ENCODE measurements around the gene EEFSEC. TPM values are rescaled to one million over a fixed set of nuclear protein-coding genes. Genes with fewer than 3 reads are reported as not detected.

EEFSEC gene
- total and polyA plus RNA-seq, 2 experiments from 2014 or later: 4.9 to 18.7 TPM

DNA sequence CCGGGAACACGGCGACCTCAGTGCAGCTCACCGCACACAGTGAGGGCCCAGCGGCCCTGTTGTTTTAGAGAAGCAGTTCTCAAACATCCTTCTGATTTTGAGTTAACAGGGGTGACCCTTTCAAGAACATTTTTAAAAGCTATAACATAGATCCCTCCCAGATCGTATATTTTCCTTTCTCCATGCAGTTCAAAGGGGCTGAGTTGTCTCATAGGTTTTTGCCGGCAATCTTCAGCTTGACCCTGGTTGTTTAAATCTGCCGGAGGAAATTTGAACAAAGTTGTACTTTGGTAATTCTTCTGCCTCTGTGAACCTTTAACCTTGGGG lies 14.3 kb downstream of the EEFSEC start:
- in situ Hi-C loops (cut with MboI): no loop called here
- H3K9ac ChIP-seq: no peak overlapping the region
- H3K27me3 ChIP-seq (replicated peaks; ENCODE audit: insufficient read depth): no peaks in the 10 kb centered on the region
- H3K79me2 ChIP-seq (ENCODE audit: insufficient read depth): no peaks in the 10 kb centered on the region; the same call in 1 of the 2 replicates
- no peak overlapping the region for H2AFZ ChIP-seq
- H3K4me3 ChIP-seq: no peak overlapping the region
- no peaks in the 10 kb centered on the region for H3K36me3 ChIP-seq (ENCODE audit: low read depth)
- DNase-seq: no peak
- H3K9me2 ChIP-seq (ENCODE audit: insufficient read depth): no peaks in the 10 kb centered on the region
- TF ChIP-seq EZH2phosphoT487 (IDR thresholded peaks at IDR 0.05; ENCODE audit: insufficient read depth, low read depth) (no peak), EZH2 (IDR thresholded peaks at IDR 0.05; ENCODE audit: insufficient read depth, poor library complexity, severe bottlenecking) (no peak)
- no peak overlapping the region for H3K27ac ChIP-seq
- H3K4me1 ChIP-seq (ENCODE audit: insufficient read depth): no peaks in the 10 kb centered on the region
- no peak overlapping the region for H3K4me2 ChIP-seq (ENCODE audit: unreplicated experiment)
- WGBS, 2 experiments (ENCODE audit: low coverage in 1 of 2, low lambda C conversion rate in 2 of 2, missing lambda C conversion rate in 2 of 2): 94 to 95% methylated on average over 8 of the region's 8 CpGs
- no peaks in the 10 kb centered on the region for H3F3A ChIP-seq (ENCODE audit: insufficient read depth)
- H4K20me1 ChIP-seq (ENCODE audit: insufficient read depth): no peaks in the 10 kb centered on the region
- H3K9me3 ChIP-seq (ENCODE audit: low read depth): no peaks in the 10 kb centered on the region

DNA sequence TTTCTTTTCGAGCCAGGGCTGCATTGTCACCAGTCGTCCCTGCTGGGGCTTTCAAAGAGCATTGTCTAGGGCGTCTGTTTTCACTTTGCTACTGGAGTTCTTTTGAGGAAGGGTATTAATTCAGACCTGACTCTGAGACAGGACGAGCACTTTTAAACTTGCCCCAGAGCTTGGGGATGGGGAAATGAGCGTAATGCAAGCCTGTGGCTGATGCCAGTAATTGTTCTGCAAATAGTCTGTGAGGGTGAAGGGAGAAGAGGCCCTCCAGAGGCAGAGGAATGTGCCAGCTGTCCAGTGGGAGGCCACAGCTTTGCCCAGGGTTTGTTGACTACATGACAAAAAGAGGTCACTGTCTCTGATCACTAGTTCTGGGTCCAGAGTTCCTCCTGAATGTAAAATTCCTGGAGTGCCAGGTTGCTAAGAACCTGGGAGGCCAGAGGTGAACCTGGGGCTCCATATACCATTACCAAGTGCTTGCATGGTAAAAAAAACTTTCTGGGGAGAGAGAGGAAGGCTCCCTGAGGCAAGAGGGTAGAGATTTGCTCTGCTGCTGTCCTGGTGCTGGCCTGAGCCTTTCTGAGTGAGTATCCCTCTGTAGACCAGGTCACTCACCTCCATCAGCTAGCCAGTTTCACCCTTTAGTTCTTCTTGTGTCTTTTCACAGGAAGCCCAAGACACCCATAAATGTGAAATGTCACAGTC lies 14.8 kb downstream of the EEFSEC start:
- TF ChIP-seq EZH2 (IDR thresholded peaks at IDR 0.05; ENCODE audit: insufficient read depth, poor library complexity, severe bottlenecking) (no peak), EZH2phosphoT487 (IDR thresholded peaks at IDR 0.05; ENCODE audit: insufficient read depth, low read depth) (no peak)
- no peaks in the 10 kb centered on the region for H3K36me3 ChIP-seq (ENCODE audit: low read depth)
- H3K27ac ChIP-seq: no peak overlapping the region
- no peaks in the 10 kb centered on the region for H3K9me3 ChIP-seq (ENCODE audit: low read depth)
- H3K27me3 ChIP-seq (replicated peaks; ENCODE audit: insufficient read depth): no peaks in the 10 kb centered on the region
- no peaks in the 10 kb centered on the region; the same call in 1 of the 2 replicates for H3K79me2 ChIP-seq (ENCODE audit: insufficient read depth)
- H3F3A ChIP-seq (ENCODE audit: insufficient read depth): no peaks in the 10 kb centered on the region
- in situ Hi-C loops (cut with MboI): no loop called here
- no peak overlapping the region for H3K4me2 ChIP-seq (ENCODE audit: unreplicated experiment)
- no peak for DNase-seq
- WGBS, 2 experiments (ENCODE audit: low coverage in 1 of 2, low lambda C conversion rate in 2 of 2, missing lambda C conversion rate in 2 of 2): 74 to 77% methylated on average over 5 of the region's 5 CpGs
- H2AFZ ChIP-seq: no peak overlapping the region
- H3K9me2 ChIP-seq (ENCODE audit: insufficient read depth): no peaks in the 10 kb centered on the region
- no peak overlapping the region for H3K4me3 ChIP-seq
- H4K20me1 ChIP-seq (ENCODE audit: insufficient read depth): no peaks in the 10 kb centered on the region
- no peak overlapping the region for H3K9ac ChIP-seq
- H3K4me1 ChIP-seq (ENCODE audit: insufficient read depth): no peaks in the 10 kb centered on the region

DNA sequence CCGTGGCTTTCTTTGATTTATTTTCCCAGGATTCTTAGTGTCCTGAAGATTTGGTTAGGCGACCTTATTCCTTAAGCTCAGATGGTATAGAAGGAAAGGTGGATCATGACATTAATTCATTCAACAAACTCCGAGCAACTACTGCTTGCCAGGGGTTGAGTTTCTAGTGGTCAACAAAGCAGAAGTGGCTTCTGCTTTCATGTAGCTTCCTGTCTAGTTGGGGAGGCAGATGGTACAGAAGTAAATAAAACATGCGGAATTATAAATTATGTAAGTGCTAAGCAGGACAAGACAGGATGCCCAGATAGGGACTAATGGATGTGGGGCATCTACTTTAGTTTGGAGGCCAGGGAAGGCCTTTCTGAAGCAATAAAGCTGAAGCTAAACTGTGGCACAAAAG lies 15.6 kb downstream of the EEFSEC start:
- in situ Hi-C loops (cut with MboI): no loop called here
- Histone ChIP-seq H3K79me2 (ENCODE audit: insufficient read depth) (no peaks in the 10 kb centered on the region; the same call in 1 of the 2 replicates), H3K4me2 (ENCODE audit: unreplicated experiment) (no peak overlapping the region), H3K36me3 (ENCODE audit: low read depth) (no peaks in the 10 kb centered on the region), H3K4me1 (ENCODE audit: insufficient read depth) (no peaks in the 10 kb centered on the region), H3K9ac (no peak overlapping the region), H2AFZ (no peak overlapping the region), H4K20me1 (ENCODE audit: insufficient read depth) (no peaks in the 10 kb centered on the region), H3F3A (ENCODE audit: insufficient read depth) (no peaks in the 10 kb centered on the region), H3K27me3 (replicated peaks; ENCODE audit: insufficient read depth) (no peaks in the 10 kb centered on the region), H3K9me2 (ENCODE audit: insufficient read depth) (no peaks in the 10 kb centered on the region), H3K9me3 (ENCODE audit: low read depth) (no peaks in the 10 kb centered on the region), H3K4me3 (no peak overlapping the region), H3K27ac (no peak overlapping the region)
- WGBS, 2 experiments (ENCODE audit: low coverage in 1 of 2, low lambda C conversion rate in 2 of 2, missing lambda C conversion rate in 2 of 2): 83 to 85% methylated on average over 4 of the region's 4 CpGs
- TF ChIP-seq EZH2phosphoT487 (IDR thresholded peaks at IDR 0.05; ENCODE audit: insufficient read depth, low read depth) (no peak), EZH2 (IDR thresholded peaks at IDR 0.05; ENCODE audit: insufficient read depth, poor library complexity, severe bottlenecking) (no peak)
- no peak for DNase-seq

GRCh38 chr3:128170866-128171516 lies 17.7 kb downstream of the EEFSEC start:
- TF ChIP-seq EZH2 (IDR thresholded peaks at IDR 0.05; ENCODE audit: insufficient read depth, poor library complexity, severe bottlenecking) (no peak), EZH2phosphoT487 (IDR thresholded peaks at IDR 0.05; ENCODE audit: insufficient read depth, low read depth) (no peak)
- H3K27ac ChIP-seq: no peak overlapping the region
- no peaks in the 10 kb centered on the region for H3K27me3 ChIP-seq (replicated peaks; ENCODE audit: insufficient read depth)
- peak; percentile 92 for DNase-seq
- H3K9me3 ChIP-seq (ENCODE audit: low read depth): no peaks in the 10 kb centered on the region
- H3F3A ChIP-seq (ENCODE audit: insufficient read depth): no peaks in the 10 kb centered on the region
- no peak overlapping the region for H3K4me3 ChIP-seq
- H2AFZ ChIP-seq: no peak overlapping the region
- H3K4me2 ChIP-seq (ENCODE audit: unreplicated experiment): no peak overlapping the region
- H3K4me1 ChIP-seq (ENCODE audit: insufficient read depth): no peaks in the 10 kb centered on the region
- H3K36me3 ChIP-seq (ENCODE audit: low read depth): no peaks in the 10 kb centered on the region
- in situ Hi-C loops (cut with MboI): loop anchor here (10.0 kb wide), 1 partner anchor 424 kb away; no protein-coding TSS in a partner anchor
- 9 to 16% methylated on average over 5 of the region's 5 CpGs for WGBS, 2 experiments (ENCODE audit: low coverage in 1 of 2, low lambda C conversion rate in 2 of 2, missing lambda C conversion rate in 2 of 2)
- no peaks in the 10 kb centered on the region for H3K9me2 ChIP-seq (ENCODE audit: insufficient read depth)
- no peaks in the 10 kb centered on the region for H4K20me1 ChIP-seq (ENCODE audit: insufficient read depth)
- H3K9ac ChIP-seq: no peak overlapping the region
- H3K79me2 ChIP-seq (ENCODE audit: insufficient read depth): peaks cover 3% of the 10 kb centered on the region; the same call in 1 of the 2 replicates

All from GM23248 (cell line).